IgD-negative memory B cell (primary cell): Measurements from ENCODE around the gene FNDC3B. TPM values are rescaled to one million over a fixed set of nuclear protein-coding genes. Genes with fewer than 3 reads are reported as not detected.

ENCODE experiments used
- H3K27ac Mint-ChIP-seq, 3 donors: one replicate each; pipeline ENCODE4 v1.8.0; 2020 to 2022; ENCODE audit warnings: mild to moderate bottlenecking in 3 of 3, mixed read lengths in 3 of 3, moderate library complexity in 1 of 3
- H3K27me3 Mint-ChIP-seq: one replicate; pipeline ENCODE4 v1.8.0; 2021; ENCODE audit warnings: mixed read lengths
- H3K36me3 Mint-ChIP-seq: one replicate; pipeline ENCODE4 v1.8.0; 2020; ENCODE audit warnings: mild to moderate bottlenecking, mixed read lengths
- H3K4me1 Mint-ChIP-seq, 3 donors: one replicate each; pipeline ENCODE4 v1.8.0; 2020 to 2022; ENCODE audit warnings: mixed read lengths in 3 of 3, mild to moderate bottlenecking in 1 of 3
- H3K4me3 Mint-ChIP-seq, 4 donors: one replicate each; pipeline ENCODE4 v1.8.0; 2020 to 2022; ENCODE audit warnings: mild to moderate bottlenecking in 4 of 4, mixed read lengths in 4 of 4, moderate library complexity in 3 of 4
- H3K9me3 Mint-ChIP-seq, 3 donors: one replicate each; pipeline ENCODE4 v1.8.0; 2020 to 2021; ENCODE audit warnings: mixed read lengths in 3 of 3, mild to moderate bottlenecking in 1 of 3
- polyA plus RNA-seq: library from polyadenylated mRNA; unstranded; fragments of 300-500 nt; fragmentation: Illumina TruSeq; gene quantifications from one replicate; pipeline ENCODE4 v1.2.3, GENCODE V29; 2021

Gene FNDC3B
- polyA plus RNA-seq, 1 donor from 2014 or later: 3.5 TPM

- Mint-ChIP-seq H3K4me1 (peaks cover 9 to 23% (median 15%) of the 10 kb centered on the region in 3 donors), H3K36me3 (peaks cover 6% of the 10 kb centered on the region), H3K9me3 (no peaks in the 10 kb centered on the region), H3K27ac (no peak overlapping the region), H3K27me3 (peaks cover 15% of the 10 kb centered on the region), H3K4me3 (no peak overlapping the region)
These were observed 109.6 kb downstream of the FNDC3B start for GRCh38 chr3:172148702-172149565.

GRCh38 chr3:172150268-172150667 lies 110.9 kb downstream of the FNDC3B start:
- H3K36me3 Mint-ChIP-seq: peaks cover 6% of the 10 kb centered on the region
- H3K4me1 Mint-ChIP-seq: peaks cover 5 to 14% (median 10%) of the 10 kb centered on the region in 3 donors
- peaks cover 14% of the 10 kb centered on the region for H3K27me3 Mint-ChIP-seq
- no peaks in the 10 kb centered on the region for H3K9me3 Mint-ChIP-seq
- no peak overlapping the region for H3K27ac Mint-ChIP-seq
- H3K4me3 Mint-ChIP-seq: no peak overlapping the region

DNA sequence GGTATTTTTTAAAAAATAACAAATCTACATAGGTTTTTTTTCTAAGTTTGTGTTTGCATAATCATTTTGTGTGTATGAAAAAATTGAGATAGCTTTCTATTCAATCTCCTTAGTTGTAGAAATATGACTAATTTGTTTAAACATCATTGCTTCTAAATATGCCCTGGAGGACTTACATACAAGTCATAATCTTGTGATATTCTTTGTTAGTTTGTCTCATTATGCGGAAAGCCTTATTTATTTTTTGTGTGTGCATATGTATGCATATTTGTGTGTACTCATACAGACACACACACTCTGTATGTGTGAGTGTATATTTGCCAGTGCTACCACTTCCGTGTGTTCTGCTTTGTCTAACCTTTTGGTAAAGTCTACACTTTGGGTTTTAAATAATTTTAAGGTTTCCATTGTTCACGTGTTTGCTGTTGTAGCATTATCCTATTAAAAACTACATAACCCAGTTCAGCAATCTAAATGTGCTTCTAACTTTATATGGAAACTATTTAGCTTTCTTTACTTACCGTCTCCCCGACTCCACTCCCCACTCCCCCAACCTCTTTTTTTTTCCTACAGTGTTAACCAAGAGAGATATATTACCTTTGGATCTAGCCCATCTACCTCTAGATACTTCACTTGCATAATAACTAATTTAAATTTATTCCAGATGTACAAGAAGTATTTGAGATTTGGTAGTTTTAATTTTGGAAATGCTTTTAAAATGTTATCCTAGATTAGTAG lies 111.7 kb downstream of the FNDC3B start:
- peaks cover 3 to 12% (median 7%) of the 10 kb centered on the region in 3 donors for H3K4me1 Mint-ChIP-seq
- H3K9me3 Mint-ChIP-seq: no peaks in the 10 kb centered on the region
- H3K36me3 Mint-ChIP-seq: peaks cover 6% of the 10 kb centered on the region
- no peak overlapping the region for H3K4me3 Mint-ChIP-seq
- H3K27ac Mint-ChIP-seq: no peak overlapping the region
- H3K27me3 Mint-ChIP-seq: peaks cover 12% of the 10 kb centered on the region

GRCh38 chr3:172151651-172152649 lies 112.6 kb downstream of the FNDC3B start:
- no peaks in the 10 kb centered on the region for H3K9me3 Mint-ChIP-seq
- no peak overlapping the region for H3K27ac Mint-ChIP-seq
- peaks cover 11% of the 10 kb centered on the region for H3K27me3 Mint-ChIP-seq
- peaks cover 3 to 7% (median 5%) of the 10 kb centered on the region in 3 donors for H3K4me1 Mint-ChIP-seq
- H3K36me3 Mint-ChIP-seq: peaks cover 6% of the 10 kb centered on the region
- H3K4me3 Mint-ChIP-seq: no peak overlapping the region

GRCh38 chr3:172152874-172153273 lies 113.5 kb downstream of the FNDC3B start:
- Mint-ChIP-seq H3K27me3 (peaks cover 11% of the 10 kb centered on the region), H3K4me1 (peaks cover 3 to 7% (median 5%) of the 10 kb centered on the region in 3 donors), H3K4me3 (no peak overlapping the region), H3K27ac (peak overlapping the region in 1 of 3 donors; percentile 63), H3K9me3 (no peaks in the 10 kb centered on the region), H3K36me3 (peaks cover 6% of the 10 kb centered on the region)

GRCh38 chr3:172153335-172153861 lies 114.0 kb downstream of the FNDC3B start:
- peaks cover 11% of the 10 kb centered on the region for H3K27me3 Mint-ChIP-seq
- peak overlapping the region in 1 of 3 donors; percentile 63 for H3K27ac Mint-ChIP-seq
- H3K36me3 Mint-ChIP-seq: peaks cover 5% of the 10 kb centered on the region
- peaks cover 3 to 4% (median 3%) of the 10 kb centered on the region in 3 donors for H3K4me1 Mint-ChIP-seq
- peak overlapping the region in 1 of 4 donors; percentile 9 for H3K4me3 Mint-ChIP-seq
- no peaks in the 10 kb centered on the region for H3K9me3 Mint-ChIP-seq

GRCh38 chr3:172154768-172155664 lies 115.6 kb downstream of the FNDC3B start:
- H3K36me3 Mint-ChIP-seq: peaks cover 3% of the 10 kb centered on the region
- no peak overlapping the region for H3K4me3 Mint-ChIP-seq
- peaks cover 0 to 3% (median 2%) of the 10 kb centered on the region in 3 donors for H3K4me1 Mint-ChIP-seq
- peaks cover 11% of the 10 kb centered on the region for H3K27me3 Mint-ChIP-seq
- H3K9me3 Mint-ChIP-seq: no peaks in the 10 kb centered on the region
- peak overlapping the region in 1 of 3 donors; percentile 20 for H3K27ac Mint-ChIP-seq

- H3K36me3 Mint-ChIP-seq: peaks cover 3% of the 10 kb centered on the region
- H3K4me3 Mint-ChIP-seq: no peak overlapping the region
- peaks cover 0 to 3% (median 3%) of the 10 kb centered on the region in 3 donors for H3K4me1 Mint-ChIP-seq
- peaks cover 11% of the 10 kb centered on the region for H3K27me3 Mint-ChIP-seq
- H3K27ac Mint-ChIP-seq: peak overlapping the region in 1 of 3 donors; percentile 64
- H3K9me3 Mint-ChIP-seq: no peaks in the 10 kb centered on the region
These were observed 116.7 kb downstream of the FNDC3B start for GRCh38 chr3:172155897-172156585.

- H3K27me3 Mint-ChIP-seq: peaks cover 11% of the 10 kb centered on the region
- no peaks in the 10 kb centered on the region for H3K9me3 Mint-ChIP-seq
- peaks cover 0 to 3% (median 3%) of the 10 kb centered on the region in 3 donors for H3K4me1 Mint-ChIP-seq
- H3K36me3 Mint-ChIP-seq: peaks cover 3% of the 10 kb centered on the region
- no peak overlapping the region for H3K4me3 Mint-ChIP-seq
- H3K27ac Mint-ChIP-seq: no peak overlapping the region
These were observed 117.2 kb downstream of the FNDC3B start for GRCh38 chr3:172156586-172156955.

GRCh38 chr3:172157564-172158258 lies 118.3 kb downstream of the FNDC3B start:
- Mint-ChIP-seq H3K27ac (no peak overlapping the region), H3K27me3 (peaks cover 9% of the 10 kb centered on the region), H3K4me3 (no peak overlapping the region), H3K4me1 (peaks cover 0 to 3% (median 1%) of the 10 kb centered on the region in 3 donors), H3K36me3 (no peaks in the 10 kb centered on the region), H3K9me3 (no peaks in the 10 kb centered on the region)

- Mint-ChIP-seq H3K4me1 (peaks cover 0 to 1% (median 1%) of the 10 kb centered on the region in 3 donors), H3K9me3 (no peaks in the 10 kb centered on the region), H3K27ac (peak overlapping the region in 1 of 3 donors; percentile 42), H3K27me3 (peaks cover 4% of the 10 kb centered on the region), H3K36me3 (no peaks in the 10 kb centered on the region), H3K4me3 (no peak overlapping the region)
These were observed 119.4 kb downstream of the FNDC3B start for GRCh38 chr3:172158741-172159140.

DNA sequence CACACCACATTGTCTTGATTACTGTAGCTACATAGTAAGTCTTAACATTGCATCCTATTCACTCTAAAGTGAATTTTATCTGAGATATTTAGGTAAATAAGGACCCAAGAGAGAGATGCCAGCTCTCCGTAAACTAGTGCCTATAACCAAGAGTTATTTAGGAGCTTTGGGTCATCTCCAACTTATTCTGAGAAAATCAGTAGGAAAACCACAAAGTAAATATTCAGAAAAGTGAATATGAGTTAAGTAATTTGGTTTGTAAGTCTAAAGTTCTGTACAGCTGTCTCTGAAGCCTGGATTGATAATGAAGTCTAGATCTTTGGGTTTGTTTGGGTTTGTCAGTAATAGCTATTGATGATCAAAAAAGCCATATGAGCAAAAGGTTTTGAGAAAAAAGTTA lies 120.0 kb downstream of the FNDC3B start:
- no peak overlapping the region for H3K4me3 Mint-ChIP-seq

More for the DNA sequence above, 120.0 kb downstream of the FNDC3B start:
- H3K4me1 Mint-ChIP-seq: peaks cover 0 to 1% (median 1%) of the 10 kb centered on the region in 3 donors
- no peaks in the 10 kb centered on the region for H3K36me3 Mint-ChIP-seq
- H3K27me3 Mint-ChIP-seq: peaks cover 2% of the 10 kb centered on the region
- H3K27ac Mint-ChIP-seq: no peak overlapping the region
- no peaks in the 10 kb centered on the region for H3K9me3 Mint-ChIP-seq
